ENCODE results near the gene CUX1. TPM values are rescaled to one million over a fixed set of nuclear protein-coding genes. Genes with fewer than 3 reads are reported as not detected.

CUX1 gene
- total RNA-seq (10 to 100 TPM; 35.6 to 38.0 TPM), total RNA-seq (19.2 to 143 (median 41.5) reads per million in 172 experiments)
- polyA plus RNA-seq (2013, experiment 1 of 2), result 15.7 TPM
- polyA plus RNA-seq (2013, experiment 2 of 2), result 17.0 TPM

- Mint-ChIP-seq H3K27ac (peak within 1 kb of the TSS; percentile 73), H3K27me3 (peaks cover 5% of the 10 kb centered on the region), H3K36me3 (ENCODE audit: low read depth) (peaks cover 13% of the 10 kb centered on the region), H3K4me1 (ENCODE audit: low read depth) (peaks cover 37% of the 10 kb centered on the region), H3K9me3 (no peaks in the 10 kb centered on the region), H3K4me3 (peak within 1 kb of the TSS; percentile 91)
- no peak within 1 kb of the TSS for H3K27ac ChIP-seq (ENCODE audit: low read depth in 1 of 2, low read length in 2 of 2)
- H3K27me3 ChIP-seq (ENCODE audit: control insufficient read depth in 1 of 2, insufficient read depth in 2 of 2, low read length in 2 of 2), result no peaks in the 10 kb centered on the region
- peaks cover 16% of the 10 kb centered on the region for H3K4me1 ChIP-seq (ENCODE audit: insufficient read depth, low read length)
- TF ChIP-seq CTCF (IDR thresholded peaks at IDR 0.05), result no peak
- CTCF ChIA-PET, result interaction anchor here (0.9 to 2.5 kb wide), 3 partner anchors 30 to 74 kb away, joined by 3 to 7 read pairs (median 3); no protein-coding TSS in a partner anchor
- intact Hi-C loops (cut with DNase I, micrococcal nuclease), result loop anchor here in 1 of 2 experiments (10.0 kb wide), 1 partner anchor 1257 kb away; the partner anchor contains the start of genes ARMC10 and FBXL13
- no peaks in the 10 kb centered on the region for H3K36me3 ChIP-seq (ENCODE audit: insufficient read depth, low read length)
- H3K9me3 ChIP-seq (ENCODE audit: control insufficient read depth in 1 of 2, insufficient read depth in 1 of 2, low read length in 2 of 2), result no peaks in the 10 kb centered on the region
- ATAC-seq (ENCODE audit: poor library complexity), result peak; percentile 12
- H3K4me3 ChIP-seq (ENCODE audit: low read length), result peak within 1 kb of the TSS; percentile 48
- POLR2A ChIA-PET, result interaction anchor here (0.9 to 1.5 kb wide), 2 partner anchors 39 to 74 kb away, joined by 4 to 6 read pairs; no protein-coding TSS in a partner anchor
- peak in 7 of 14 experiments; percentile 8 to 53 (median 35) for DNase-seq
Measured at GRCh38 chr7:101817471-101818286, at the start of gene CUX1. CUX1 (plus strand) TSS chr7:101817626; CDS start chr7:101817640, 14 bp downstream.

GRCh38 chr7:101768280-101768679 lies 49.1 kb upstream of the CUX1 start:
- Mint-ChIP-seq H3K9me3 (no peaks in the 10 kb centered on the region), H3K4me3 (no peak overlapping the region), H3K27ac (no peak overlapping the region), H3K4me1 (ENCODE audit: low read depth) (no peaks in the 10 kb centered on the region), H3K27me3 (no peaks in the 10 kb centered on the region), H3K36me3 (ENCODE audit: low read depth) (no peaks in the 10 kb centered on the region)
- no peak overlapping the region for H3K4me3 ChIP-seq (ENCODE audit: low read length)
- intact Hi-C loops (cut with DNase I, micrococcal nuclease), result no loop called here
- POLR2A ChIA-PET, result no interaction called here
- no peaks in the 10 kb centered on the region for H3K36me3 ChIP-seq (ENCODE audit: insufficient read depth, low read length)
- TF ChIP-seq CTCF (IDR thresholded peaks at IDR 0.05), result no peak
- CTCF ChIA-PET, result no interaction called here
- no peak overlapping the region for H3K27ac ChIP-seq (ENCODE audit: low read depth in 1 of 2, low read length in 2 of 2)
- H3K9me3 ChIP-seq (ENCODE audit: control insufficient read depth in 1 of 2, insufficient read depth in 1 of 2, low read length in 2 of 2), result no peaks in the 10 kb centered on the region
- ATAC-seq (ENCODE audit: poor library complexity), result no peak
- H3K4me1 ChIP-seq (ENCODE audit: insufficient read depth, low read length), result no peaks in the 10 kb centered on the region
- H3K27me3 ChIP-seq (ENCODE audit: control insufficient read depth in 1 of 2, insufficient read depth in 2 of 2, low read length in 2 of 2), result peaks cover 0 to 3% of the 10 kb centered on the region in 2 experiments
- no peak for DNase-seq

GRCh38 chr7:101770466-101770865 lies 47.0 kb upstream of the CUX1 start:
- Histone ChIP-seq H3K9me3 (ENCODE audit: control insufficient read depth in 1 of 2, insufficient read depth in 1 of 2, low read length in 2 of 2) (no peaks in the 10 kb centered on the region), H3K36me3 (ENCODE audit: insufficient read depth, low read length) (no peaks in the 10 kb centered on the region), H3K27me3 (ENCODE audit: control insufficient read depth in 1 of 2, insufficient read depth in 2 of 2, low read length in 2 of 2) (peaks cover 0 to 3% of the 10 kb centered on the region in 2 experiments), H3K27ac (ENCODE audit: low read depth in 1 of 2, low read length in 2 of 2) (no peak overlapping the region), H3K4me1 (ENCODE audit: insufficient read depth, low read length) (no peaks in the 10 kb centered on the region), H3K4me3 (ENCODE audit: low read length) (no peak overlapping the region)
- Mint-ChIP-seq H3K36me3 (ENCODE audit: low read depth) (no peaks in the 10 kb centered on the region), H3K27ac (no peak overlapping the region), H3K9me3 (no peaks in the 10 kb centered on the region), H3K4me3 (no peak overlapping the region), H3K27me3 (peaks cover 4% of the 10 kb centered on the region), H3K4me1 (ENCODE audit: low read depth) (no peaks in the 10 kb centered on the region)
- ChIA-PET CTCF (no interaction called here), POLR2A (no interaction called here)
- DNase-seq, result no peak
- TF ChIP-seq CTCF (IDR thresholded peaks at IDR 0.05), result no peak
- intact Hi-C loops (cut with DNase I, micrococcal nuclease), result no loop called here
- ATAC-seq (ENCODE audit: poor library complexity), result no peak
